PC-3 (cell line): ENCODE data around the gene ISY1. TPM values are rescaled to one million over a fixed set of nuclear protein-coding genes. Genes with fewer than 3 reads are reported as not detected.
"Not testable (repeated sequence)": the region's sequence is repeated elsewhere in the genome, so short reads cannot be mapped to it uniquely, and the experiment has no call there.

Experiments used
- ATAC-seq: fragments of 200-7000 bp; cut with Tn5 transposase; 2 replicates; pipeline ENCODE4 v1.9.1; 2020; ENCODE audit warnings: mild to moderate bottlenecking, moderate library complexity
- BruUV-seq: library from RNA; stranded (reverse); fragments of 400-500 nt; replicated peaks from 2 replicates; lab custom pipeline; 2021; lab: Mats Ljungman, UMichigan
- CTCF ChIA-PET: fragments of 300-600 bp; sonication (Branson Sonifier 250); formaldehyde crosslinking; loops from one replicate; lab custom pipeline; 2022; ENCODE audit warnings: antibody characterized with exemption; lab: Charles Lee
- POLR2A ChIA-PET: fragments of 300-600 bp; sonication (Branson Sonifier 250); formaldehyde crosslinking; loops from one replicate; lab custom pipeline; 2022; ENCODE audit warnings: antibody characterized with exemption; ENCODE audit not compliant: unreplicated experiment; lab: Charles Lee
- DNase-seq: peaks from one replicate; pipeline ENCODE4 v3.0.0-alpha.2; 2015
- H2AFZ ChIP-seq: fragments of 300-600 bp; sonication (generic); 2 replicates; pipeline ENCODE4 v1.6.0; 2016; ENCODE audit warnings: antibody characterized with exemption, low read length
- H3F3A ChIP-seq: fragments of 300-600 bp; sonication (generic); one replicate; pipeline ENCODE4 v1.6.0; 2017; ENCODE audit warnings: antibody characterized with exemption, low read length, control low read depth, mild to moderate bottlenecking; ENCODE audit not compliant: unreplicated experiment
- H3K27ac ChIP-seq: fragments of 300-600 bp; sonication (generic); 2 replicates; pipeline ENCODE4 v1.5.1; 2016; ENCODE audit warnings: mild to moderate bottlenecking, low read length
- H3K27me3 ChIP-seq: fragments of 300-600 bp; sonication (generic); 2 replicates; pipeline ENCODE4 v1.6.1; 2016; ENCODE audit warnings: low read length, mixed read lengths
- H3K36me3 ChIP-seq: fragments of 300-600 bp; sonication (generic); 2 replicates; pipeline ENCODE4 v1.6.1; 2016; ENCODE audit warnings: low read depth, mixed run types, low read length, mixed read lengths
- H3K4me1 ChIP-seq: fragments of 300-600 bp; sonication (generic); 2 replicates; pipeline ENCODE4 v1.5.1; 2016; ENCODE audit warnings: low read length; ENCODE audit not compliant: insufficient read depth
- H3K4me2 ChIP-seq: fragments of 300-600 bp; sonication (generic); 2 replicates; pipeline ENCODE4 v1.6.0; 2016; ENCODE audit warnings: low read length
- H3K4me3 ChIP-seq: fragments of 300-600 bp; sonication (generic); 2 replicates; pipeline ENCODE4 v1.5.1; 2016; ENCODE audit warnings: mild to moderate bottlenecking, low read length, mixed read lengths
- H3K79me2 ChIP-seq: fragments of 300-600 bp; sonication (generic); 2 replicates; pipeline ENCODE4 v1.6.1; 2017; ENCODE audit warnings: low read length, mixed read lengths
- H3K9ac ChIP-seq: fragments of 300-600 bp; sonication (generic); 2 replicates; pipeline ENCODE4 v1.6.0; 2016; ENCODE audit warnings: mild to moderate bottlenecking, low read length
- H3K9me2 ChIP-seq: fragments of 300-600 bp; sonication (generic); replicated peaks from 2 replicates; pipeline ENCODE4 v1.6.1; 2016; ENCODE audit warnings: mixed run types, low read length, mixed read lengths
- H3K9me3 ChIP-seq: fragments of 300-600 bp; sonication (generic); 2 replicates; pipeline ENCODE4 v1.6.1; 2016; ENCODE audit warnings: low read length, mixed read lengths
- H4K20me1 ChIP-seq: fragments of 300-600 bp; sonication (generic); 2 replicates; pipeline ENCODE4 v1.6.1; 2016; ENCODE audit warnings: low read length, mixed read lengths
- EZH2 ChIP-seq: fragments of 300-600 bp; sonication (generic); IDR thresholded peaks from one replicate; pipeline ENCODE4 v1.6.1; 2017; ENCODE audit warnings: antibody characterized with exemption, mild to moderate bottlenecking, low read length; ENCODE audit not compliant: unreplicated experiment
- EZH2phosphoT487 ChIP-seq: fragments of 300-600 bp; sonication (generic); IDR thresholded peaks from 2 replicates; pipeline ENCODE4 v1.6.1; 2018; ENCODE audit warnings: mild to moderate bottlenecking, antibody characterized with exemption, low read length, borderline replicate concordance
- intact Hi-C: fragments of 100-400 bp; cut with micrococcal nuclease; formaldehyde crosslinking; loops from 2 replicates; pipeline ENCODE4 v1.9.0; 2023
- total RNA-seq: library from RNA; depleted of rRNA; stranded (reverse); fragments of >200 nt; gene quantifications from 2 replicates; pipeline ENCODE4 v1.2.3, GENCODE V29; 2014
- TF ChIP-seq, protein P1 (sequence below): fragments of 300-600 bp; sonication (generic); conservative IDR thresholded peaks from 2 replicates; pipeline ENCODE4 v1.5.1; 2017; ENCODE audit warnings: antibody characterized with exemption, low read depth, mild to moderate bottlenecking, low read length

ISY1 gene
- total RNA-seq, 1 experiment from 2014 or later = 18.1 TPM

DNA sequence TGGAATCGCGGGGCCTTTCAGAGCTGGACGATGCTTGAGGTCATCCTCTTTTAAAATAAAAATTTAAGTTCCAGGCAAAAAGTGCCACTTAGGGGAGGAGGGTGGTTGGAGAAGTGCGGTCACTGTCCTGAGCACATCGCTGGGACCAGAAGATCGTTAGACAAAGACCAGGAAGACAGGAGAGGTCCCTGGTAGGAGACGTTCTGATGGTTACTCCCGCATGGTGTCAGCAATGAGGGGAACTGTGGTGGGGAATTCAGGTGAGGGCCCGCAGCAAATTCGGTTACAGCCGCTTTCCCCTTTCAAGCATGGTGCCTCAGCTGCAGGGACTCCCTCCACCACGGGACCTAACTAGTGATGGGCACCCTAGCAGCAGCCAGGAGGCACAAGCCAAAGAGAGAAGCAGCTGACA lies 1.0 kb upstream of the ISY1 start:
- intact Hi-C loops = loop anchor here (1.0 kb wide), 1 partner anchor 83 kb away; no protein-coding TSS in a partner anchor
- peak; percentile 8 for DNase-seq
- H3K4me1 ChIP-seq = peaks cover 16% of the 10 kb centered on the region; the same call in 1 of the 2 replicates
- TF ChIP-seq, protein P1, sequence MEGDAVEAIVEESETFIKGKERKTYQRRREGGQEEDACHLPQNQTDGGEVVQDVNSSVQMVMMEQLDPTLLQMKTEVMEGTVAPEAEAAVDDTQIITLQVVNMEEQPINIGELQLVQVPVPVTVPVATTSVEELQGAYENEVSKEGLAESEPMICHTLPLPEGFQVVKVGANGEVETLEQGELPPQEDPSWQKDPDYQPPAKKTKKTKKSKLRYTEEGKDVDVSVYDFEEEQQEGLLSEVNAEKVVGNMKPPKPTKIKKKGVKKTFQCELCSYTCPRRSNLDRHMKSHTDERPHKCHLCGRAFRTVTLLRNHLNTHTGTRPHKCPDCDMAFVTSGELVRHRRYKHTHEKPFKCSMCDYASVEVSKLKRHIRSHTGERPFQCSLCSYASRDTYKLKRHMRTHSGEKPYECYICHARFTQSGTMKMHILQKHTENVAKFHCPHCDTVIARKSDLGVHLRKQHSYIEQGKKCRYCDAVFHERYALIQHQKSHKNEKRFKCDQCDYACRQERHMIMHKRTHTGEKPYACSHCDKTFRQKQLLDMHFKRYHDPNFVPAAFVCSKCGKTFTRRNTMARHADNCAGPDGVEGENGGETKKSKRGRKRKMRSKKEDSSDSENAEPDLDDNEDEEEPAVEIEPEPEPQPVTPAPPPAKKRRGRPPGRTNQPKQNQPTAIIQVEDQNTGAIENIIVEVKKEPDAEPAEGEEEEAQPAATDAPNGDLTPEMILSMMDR = peak; percentile 29; the same call in 1 of the 2 replicates
- TF ChIP-seq EZH2phosphoT487 = no peak
- peak overlapping the region; percentile 82 for H3K4me3 ChIP-seq
- ChIA-PET POLR2A (no interaction called here), CTCF (interaction anchor here (0.5 to 2.4 kb wide), 5 partner anchors 24 to 108 kb away, joined by 3 to 28 read pairs (median 3); partner anchors contain the start of gene COPG1)
- BruUV-seq = no TSS peak
- peak; percentile 37 for ATAC-seq
- H3F3A ChIP-seq = no peaks in the 10 kb centered on the region
- peak overlapping the region; percentile 97 for H3K27ac ChIP-seq
- no peaks in the 10 kb centered on the region for H3K9me2 ChIP-seq
- no peaks in the 10 kb centered on the region for H3K27me3 ChIP-seq
- H3K4me2 ChIP-seq = peak overlapping the region; percentile 98
- peaks cover 21% of the 10 kb centered on the region for H3K79me2 ChIP-seq
- peak overlapping the region; percentile 82; the same call in 1 of the 2 replicates for H2AFZ ChIP-seq
- H3K36me3 ChIP-seq = peaks cover 9% of the 10 kb centered on the region
- no peaks in the 10 kb centered on the region for H4K20me1 ChIP-seq
- peak overlapping the region; percentile 94 for H3K9ac ChIP-seq
- H3K9me3 ChIP-seq = no peaks in the 10 kb centered on the region

GRCh38 chr3:129144786-129145185 lies 16.1 kb downstream of the ISY1 start:
- ChIA-PET CTCF (no interaction called here), POLR2A (interaction anchor here (0.6 kb wide), 1 partner anchor 138 kb away, joined by 16 read pairs; no protein-coding TSS in a partner anchor)
- Histone ChIP-seq H3K27me3 (no peaks in the 10 kb centered on the region), H3K36me3 (0 out of 2 replicates have a peak, but pooled peaks cover 5% of the 10 kb centered on the region), H2AFZ (no peak overlapping the region), H3K79me2 (no peaks in the 10 kb centered on the region), H3K4me1 (no peaks in the 10 kb centered on the region), H4K20me1 (no peaks in the 10 kb centered on the region), H3K9me3 (no peaks in the 10 kb centered on the region), H3K27ac (no peak overlapping the region), H3K4me2 (no peak overlapping the region), H3K9me2 (no peaks in the 10 kb centered on the region), H3K4me3 (no peak overlapping the region), H3F3A (no peaks in the 10 kb centered on the region), H3K9ac (no peak overlapping the region)
- DNase-seq = no peak
- TSS peak; percentile 18 for BruUV-seq
- intact Hi-C loops = no loop called here
- TF ChIP-seq, protein P1 = no peak
- no peak for TF ChIP-seq EZH2phosphoT487
- no peak for TF ChIP-seq EZH2
- no peak for ATAC-seq

DNA sequence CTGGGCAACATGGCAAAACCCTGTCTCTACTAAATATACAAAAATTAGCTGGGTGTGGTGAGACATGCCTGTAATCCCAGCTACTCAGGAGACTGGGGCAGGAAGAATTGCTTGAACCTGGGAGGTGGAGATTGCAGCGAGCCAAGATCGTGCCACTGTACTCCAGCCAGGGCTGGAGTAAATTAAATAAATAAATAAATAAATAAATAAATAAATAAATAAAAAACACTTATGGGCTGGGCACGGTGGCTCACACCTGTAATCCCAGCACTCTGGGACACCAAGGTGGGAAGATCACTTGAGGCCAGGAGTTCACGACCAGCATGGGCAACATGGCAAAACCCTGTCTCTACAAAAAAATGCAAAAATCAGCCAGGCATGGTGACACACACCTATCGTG lies 19.9 kb downstream of the ISY1 start:
- H3K36me3 ChIP-seq, H3K4me2 ChIP-seq, ATAC-seq, H2AFZ ChIP-seq, H3K9me3 ChIP-seq, H3K27me3 ChIP-seq, POLR2A ChIA-PET, H4K20me1 ChIP-seq, CTCF ChIA-PET, H3K27ac ChIP-seq, BruUV-seq, intact Hi-C loops, H3K4me3 ChIP-seq, H3F3A ChIP-seq, H3K4me1 ChIP-seq, H3K9me2 ChIP-seq, H3K9ac ChIP-seq, H3K79me2 ChIP-seq, DNase-seq: not testable (repeated sequence)
